ENCODE measurements around the gene PRKCH.
"Not testable (repeated sequence)": the region's sequence is repeated elsewhere in the genome, so short reads cannot be mapped to it uniquely, and the experiment has no call there.

PRKCH gene

GRCh38 chr14:61394542-61394941 lies 73.2 kb downstream of the PRKCH start:
- no peak for DNase-seq (ENCODE audit: low read depth in 2 of 2)

- no peak for DNase-seq (ENCODE audit: low read depth in 2 of 2)
These were observed 73.8 kb downstream of the PRKCH start for GRCh38 chr14:61395115-61395725.

GRCh38 chr14:61396279-61396678 lies 74.9 kb downstream of the PRKCH start:
- no peak for DNase-seq (ENCODE audit: low read depth in 2 of 2)

- DNase-seq (ENCODE audit: low read depth in 2 of 2), result no peak
These were observed 75.3 kb downstream of the PRKCH start for GRCh38 chr14:61396694-61397093.

GRCh38 chr14:61397615-61398014 lies 76.2 kb downstream of the PRKCH start:
- DNase-seq (ENCODE audit: low read depth in 2 of 2), result no peak

GRCh38 chr14:61398221-61398620 lies 76.8 kb downstream of the PRKCH start:
- no peak for DNase-seq (ENCODE audit: low read depth in 2 of 2)

GRCh38 chr14:61399365-61399764 lies 78.0 kb downstream of the PRKCH start:
- DNase-seq (ENCODE audit: low read depth in 2 of 2), result no peak

- no peak for DNase-seq (ENCODE audit: low read depth in 2 of 2)
These were observed 80.1 kb downstream of the PRKCH start for GRCh38 chr14:61401461-61401860.

GRCh38 chr14:61403411-61403810 lies 82.0 kb downstream of the PRKCH start:
- DNase-seq (ENCODE audit: low read depth in 2 of 2), result no peak

GRCh38 chr14:61404637-61405036 lies 83.3 kb downstream of the PRKCH start:
- DNase-seq (ENCODE audit: low read depth in 2 of 2), result no peak

GRCh38 chr14:61406198-61406597 lies 84.8 kb downstream of the PRKCH start:
- DNase-seq (ENCODE audit: low read depth in 2 of 2), result no peak

GRCh38 chr14:61406675-61407074 lies 85.3 kb downstream of the PRKCH start:
- no peak for DNase-seq (ENCODE audit: low read depth in 2 of 2)

GRCh38 chr14:61408498-61408897 lies 87.1 kb downstream of the PRKCH start:
- no peak for DNase-seq (ENCODE audit: low read depth in 2 of 2)

- no peak for DNase-seq (ENCODE audit: low read depth in 2 of 2)
These were observed 88.4 kb downstream of the PRKCH start for GRCh38 chr14:61409782-61410181.

GRCh38 chr14:61415934-61416333 lies 94.6 kb downstream of the PRKCH start:
- not testable (repeated sequence) for DNase-seq (ENCODE audit: low read depth in 2 of 2)

GRCh38 chr14:61416591-61416990 lies 95.2 kb downstream of the PRKCH start:
- DNase-seq (ENCODE audit: low read depth in 2 of 2), result no peak

- DNase-seq (ENCODE audit: low read depth in 2 of 2), result no peak
These were observed 95.8 kb downstream of the PRKCH start for GRCh38 chr14:61417141-61417540.

- DNase-seq (ENCODE audit: low read depth in 2 of 2), result no peak
These were observed 96.6 kb downstream of the PRKCH start for GRCh38 chr14:61417883-61418455.

GRCh38 chr14:61418746-61419145 lies 97.4 kb downstream of the PRKCH start:
- DNase-seq (ENCODE audit: low read depth in 2 of 2), result no peak

GRCh38 chr14:61419201-61419600 lies 97.8 kb downstream of the PRKCH start:
- DNase-seq (ENCODE audit: low read depth in 2 of 2), result no peak

GRCh38 chr14:61420326-61420725 lies 98.9 kb downstream of the PRKCH start:
- no peak for DNase-seq (ENCODE audit: low read depth in 2 of 2)

- no peak for DNase-seq (ENCODE audit: low read depth in 2 of 2)
These were observed 100.0 kb downstream of the PRKCH start for GRCh38 chr14:61421212-61421923.

GRCh38 chr14:61426048-61426447 lies 104.7 kb downstream of the PRKCH start:
- no peak for DNase-seq (ENCODE audit: low read depth in 2 of 2)
